ENCODE results near the gene COPS7A.

The COPS7A gene

DNA sequence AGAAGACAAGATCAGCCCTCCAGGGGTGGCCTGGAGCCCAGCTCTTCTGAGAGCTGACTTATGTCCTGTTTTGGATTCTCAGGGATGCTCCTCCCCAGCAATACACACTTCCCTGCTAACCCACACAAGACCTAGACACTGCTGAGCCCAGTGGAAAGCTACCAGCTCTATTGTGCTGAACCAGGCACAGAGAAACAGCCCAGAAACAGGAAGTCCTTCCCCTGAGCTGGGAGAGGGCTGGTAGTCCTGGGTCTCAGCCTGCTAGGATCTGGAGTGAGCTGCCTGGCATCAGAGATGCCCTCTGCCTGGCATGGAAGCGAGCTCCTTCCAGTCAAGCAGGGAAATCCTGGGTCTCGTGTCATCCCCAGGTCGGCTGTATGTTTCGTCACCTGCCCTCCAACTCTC, 47.2 kb downstream of the COPS7A start:
- no peak for DNase-seq

DNA sequence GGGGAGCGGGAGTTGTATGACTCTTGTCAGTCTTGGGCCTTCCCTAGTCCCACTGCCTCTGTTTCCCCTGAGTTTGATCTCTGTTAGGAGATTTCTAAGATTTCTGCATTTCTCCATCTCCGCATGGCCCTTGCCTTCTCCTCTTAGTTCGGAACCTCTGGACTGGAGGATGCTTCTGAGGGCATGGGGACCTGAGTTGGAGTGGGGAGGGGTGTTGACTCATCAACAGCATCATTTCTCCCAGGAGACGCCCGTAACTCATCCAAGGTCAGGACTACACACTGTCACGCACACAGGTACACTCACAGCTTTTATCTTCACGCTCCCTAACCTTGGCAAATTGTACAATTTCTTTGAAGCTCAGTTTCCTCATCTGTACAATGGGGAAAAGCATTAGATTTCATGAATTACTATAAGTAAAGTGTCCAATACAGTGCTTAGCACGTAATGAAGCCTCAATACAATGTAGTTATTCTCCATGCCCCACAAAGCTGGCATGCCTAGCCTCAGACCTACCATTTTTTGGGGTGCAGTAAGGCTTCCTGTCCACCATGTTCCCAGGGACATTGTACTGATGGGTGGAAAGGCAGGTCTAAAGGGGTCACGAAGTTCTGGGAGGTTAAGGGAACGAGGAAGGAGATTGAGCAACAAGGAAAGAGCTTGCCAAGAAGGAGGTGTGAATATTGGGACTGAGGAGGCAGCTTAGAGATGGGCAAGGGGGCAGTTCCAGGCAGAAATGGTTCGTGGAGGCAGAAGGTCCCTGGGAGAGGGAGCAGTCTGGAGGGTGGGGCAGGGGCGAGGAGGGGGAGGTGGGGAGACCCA, 47.9 kb downstream of the COPS7A start:
- no peak for DNase-seq

- DNase-seq = no peak
Observed at GRCh38 chr12:6772331-6772695, 48.5 kb downstream of the COPS7A start, which contains the start of gene LAG3. Gene LAG3, plus strand, starts transcription at chr12:6772520. Its CDS starts 333 bp downstream, at chr12:6772853.

GRCh38 chr12:6772726-6773589, 49.1 kb downstream of the COPS7A start:
- no peak for DNase-seq

DNA sequence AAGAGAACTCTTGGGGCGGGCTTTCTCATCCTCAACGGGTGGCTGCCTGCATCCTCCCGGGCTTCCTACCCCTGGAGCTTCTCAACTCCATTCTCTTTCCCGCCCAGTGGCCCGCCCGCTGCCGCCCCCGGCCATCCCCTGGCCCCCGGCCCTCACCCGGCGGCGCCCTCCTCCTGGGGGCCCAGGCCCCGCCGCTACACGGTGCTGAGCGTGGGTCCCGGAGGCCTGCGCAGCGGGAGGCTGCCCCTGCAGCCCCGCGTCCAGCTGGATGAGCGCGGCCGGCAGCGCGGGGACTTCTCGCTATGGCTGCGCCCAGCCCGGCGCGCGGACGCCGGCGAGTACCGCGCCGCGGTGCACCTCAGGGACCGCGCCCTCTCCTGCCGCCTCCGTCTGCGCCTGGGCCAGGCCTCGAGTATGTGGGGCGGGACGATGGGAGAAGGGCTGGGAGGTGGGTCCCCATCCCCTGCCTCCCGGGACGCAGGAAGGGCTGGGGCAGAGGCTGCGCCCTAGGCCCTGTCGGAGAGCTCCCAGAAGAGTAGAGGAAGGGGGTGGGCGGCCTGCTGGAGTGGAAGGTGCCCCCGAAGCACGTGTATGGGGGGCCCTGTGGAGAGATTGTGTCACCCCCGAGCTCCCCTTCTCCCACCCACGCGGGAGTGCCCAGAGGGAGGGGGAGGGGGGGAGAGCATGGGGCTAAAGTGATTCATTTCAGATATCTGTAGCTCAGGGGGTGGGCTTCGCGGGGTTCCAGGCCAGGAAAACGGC, 49.9 kb downstream of the COPS7A start:
- DNase-seq = no peak

- DNase-seq = no peak
Observed at GRCh38 chr12:6774499-6775062, 50.7 kb downstream of the COPS7A start.

DNA sequence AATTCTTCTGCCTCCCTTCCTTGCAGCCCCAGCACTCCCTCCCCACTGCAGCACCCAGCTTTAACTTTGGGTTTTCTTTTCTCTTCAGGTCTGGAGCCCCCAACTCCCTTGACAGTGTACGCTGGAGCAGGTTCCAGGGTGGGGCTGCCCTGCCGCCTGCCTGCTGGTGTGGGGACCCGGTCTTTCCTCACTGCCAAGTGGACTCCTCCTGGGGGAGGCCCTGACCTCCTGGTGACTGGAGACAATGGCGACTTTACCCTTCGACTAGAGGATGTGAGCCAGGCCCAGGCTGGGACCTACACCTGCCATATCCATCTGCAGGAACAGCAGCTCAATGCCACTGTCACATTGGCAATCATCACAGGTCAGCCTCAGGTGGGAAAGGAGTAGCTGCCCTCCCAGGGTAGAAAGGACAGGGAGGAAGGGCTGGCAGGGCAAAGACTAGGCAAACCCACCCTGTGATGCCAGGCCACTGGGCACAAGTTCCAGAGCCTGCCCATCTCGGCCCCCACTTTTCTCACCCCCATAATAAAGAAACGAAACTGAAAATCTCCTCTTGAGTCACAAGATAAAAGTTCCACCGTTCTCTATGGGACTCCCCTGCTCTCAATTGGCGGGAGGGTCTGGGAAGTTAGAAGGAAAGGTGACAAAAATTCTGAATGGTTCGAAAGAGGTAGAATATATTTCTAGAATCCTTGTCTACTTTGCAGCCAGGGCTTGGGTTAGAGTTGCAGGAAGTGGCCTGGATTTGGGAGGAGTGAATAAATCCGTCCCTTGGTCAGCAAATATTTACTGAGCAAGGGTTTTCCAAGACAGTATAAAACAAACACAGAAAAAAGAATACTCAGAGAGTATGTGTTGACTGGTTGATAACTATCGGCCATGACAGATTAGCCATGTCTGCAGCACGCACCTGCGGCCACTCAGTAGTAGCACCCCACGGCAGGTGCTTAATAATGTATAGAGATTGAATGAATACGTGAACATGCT, 51.6 kb downstream of the COPS7A start:
- peak; percentile 20 for DNase-seq

DNA sequence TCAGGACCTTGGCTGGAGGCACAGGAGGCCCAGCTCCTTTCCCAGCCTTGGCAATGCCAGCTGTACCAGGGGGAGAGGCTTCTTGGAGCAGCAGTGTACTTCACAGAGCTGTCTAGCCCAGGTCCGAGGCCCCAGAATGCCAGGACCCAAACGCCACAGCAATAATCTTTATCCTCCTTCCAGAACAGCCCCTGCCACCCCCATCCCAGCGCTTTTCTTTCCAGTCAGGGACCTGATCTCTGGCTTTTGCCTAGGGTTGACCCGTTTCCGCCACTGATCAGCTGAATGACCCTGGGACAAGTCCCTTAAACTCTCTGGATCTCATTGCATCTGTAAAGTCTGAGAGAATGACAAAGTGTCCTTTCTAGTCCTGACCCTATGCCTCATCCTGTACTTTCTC, 53.5 kb downstream of the COPS7A start:
- DNase-seq = no peak

- DNase-seq = no peak
Observed at GRCh38 chr12:6778217-6778573, 54.3 kb downstream of the COPS7A start.

DNA sequence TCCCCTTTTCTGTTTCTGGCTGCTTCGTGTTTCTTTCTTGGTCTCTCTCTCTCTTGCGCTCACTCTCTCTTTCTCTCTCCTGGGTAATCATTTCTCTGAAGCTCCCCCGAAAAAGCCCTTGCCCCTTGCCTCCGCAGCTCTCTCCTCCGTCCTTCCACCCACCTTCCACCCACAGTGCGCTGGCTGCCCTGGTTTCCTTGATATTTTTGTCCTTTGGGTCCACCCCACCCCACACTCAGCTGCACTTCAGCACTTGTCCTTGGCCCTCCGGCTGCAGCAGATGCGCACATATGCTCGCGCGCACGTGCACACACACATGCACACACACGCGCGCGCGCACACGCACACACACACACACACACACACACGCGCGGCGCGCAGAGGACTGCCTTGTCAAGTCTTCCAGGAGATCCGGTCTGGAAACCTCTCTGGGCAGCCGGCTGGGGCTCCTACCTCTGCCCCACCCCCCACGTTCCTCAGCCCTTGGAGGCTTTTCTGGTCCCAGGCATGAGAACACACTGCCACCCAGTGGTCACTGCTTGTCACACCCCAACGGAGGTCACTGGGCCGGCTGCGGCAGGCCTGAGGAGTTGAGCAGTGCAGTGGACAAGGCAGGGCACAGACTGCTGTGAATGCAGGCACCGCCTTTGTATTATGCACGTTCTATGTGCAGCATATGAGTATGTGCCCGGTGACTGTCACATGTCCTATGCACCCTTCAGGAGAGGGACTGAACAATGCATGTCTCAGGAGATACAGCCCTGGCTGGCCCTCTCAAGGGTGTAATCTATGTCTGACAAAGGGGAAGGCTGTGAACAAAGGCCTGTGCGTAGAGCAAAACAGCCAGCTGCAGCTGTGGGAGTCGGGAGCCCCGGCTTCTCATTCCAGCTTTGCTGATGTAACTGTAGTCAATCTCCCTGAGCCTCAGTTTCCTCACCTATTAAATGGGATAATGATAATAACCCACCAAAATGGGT, 55.0 kb downstream of the COPS7A start:
- peak; percentile 93 for DNase-seq

GRCh38 chr12:6779708-6780432, 56.0 kb downstream of the COPS7A start:
- no peak for DNase-seq

DNA sequence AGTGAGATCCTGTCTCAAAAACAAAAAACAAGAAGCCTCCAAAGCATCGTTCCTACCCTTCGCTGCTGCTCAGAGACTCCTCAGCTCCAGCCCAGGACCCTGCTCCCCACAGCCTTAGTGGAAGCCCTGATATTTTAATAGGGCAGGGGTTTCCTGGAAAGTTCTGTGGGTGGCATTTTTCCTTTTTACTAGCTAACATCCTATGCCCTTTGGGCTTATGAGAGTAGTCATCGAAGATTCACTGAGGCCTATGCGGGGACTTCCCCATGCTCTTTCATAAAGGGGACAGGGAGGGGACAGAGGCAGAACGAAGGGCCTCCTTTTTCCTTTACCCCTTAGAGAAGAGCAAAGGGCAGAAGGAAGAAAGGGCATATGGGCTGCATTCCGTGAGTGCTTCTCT, 56.7 kb downstream of the COPS7A start:
- no peak for DNase-seq
